A549 (cell line): ENCODE data around the gene ANKRD7. TPM values are rescaled to one million over a fixed set of nuclear protein-coding genes. Genes with fewer than 3 reads are reported as not detected.

Experiments
- ATAC-seq, 2 experiments: fragments of 200-7000 bp in 1 of 2; fragments of >200 bp in 1 of 2; cut with Nextera tagmentation in 1 of 2; cut with Tn5 transposase in 1 of 2; 3 replicates each; pipeline versions ENCODE4 v1.8.0 to v1.9.1; 2018 to 2020; ENCODE audit warnings: mild to moderate bottlenecking in 1 of 2, moderate library complexity in 1 of 2
- CTCF ChIA-PET: fragments of 300-600 bp; sonication (Branson Sonifier 250); formaldehyde crosslinking; extraction: SDS; loops from one replicate; lab custom pipeline; 2021; ENCODE audit warnings: antibody characterized with exemption, inconsistent platforms; lab: Yijun Ruan, JAX
- POLR2A ChIA-PET: fragments of 350-600 bp; formaldehyde crosslinking; extraction: SDS; loops from one replicate; lab custom pipeline; 2021; ENCODE audit warnings: antibody characterized with exemption, inconsistent platforms; lab: Yijun Ruan, JAX
- DNase-seq, 2 experiments: peaks; one replicate each; pipeline versions ENCODE4 v3.0.0 to v3.0.0-alpha.2; 2011 to 2016; ENCODE audit warnings: low read depth in 1 of 2, low spot score in 1 of 2
- FAIRE-seq: peaks from 2 replicates; lab custom pipeline; 2011; peaks lifted over from hg19 to GRCh38; lab: Jason Lieb, UNC
- H3K27ac ChIP-seq, 2 experiments: fragments of >200 bp; sonication (Bioruptor Twin); formaldehyde crosslinking; 3 replicates each; pipeline ENCODE4 v1.5.1; 2016 to 2017
- H3K4me1 ChIP-seq: fragments of >200 bp; sonication (Bioruptor Twin); formaldehyde crosslinking; 3 replicates; pipeline ENCODE4 v1.6.1; 2016
- H3K4me2 ChIP-seq: fragments of >200 bp; sonication (Bioruptor Twin); formaldehyde crosslinking; 3 replicates; pipeline ENCODE4 v1.6.1; 2016
- H3K4me3 ChIP-seq: fragments of >200 bp; sonication (Bioruptor Twin); formaldehyde crosslinking; 3 replicates; pipeline ENCODE4 v1.5.1; 2016
- H3K9me3 ChIP-seq: fragments of >200 bp; sonication (Bioruptor Twin); formaldehyde crosslinking; 3 replicates; pipeline ENCODE4 v1.6.1; 2016
- CBX8 ChIP-seq: fragments of 200-600 bp; sonication (generic); IDR thresholded peaks from 2 replicates; pipeline ENCODE4 v1.6.1; 2016
- CHD2 ChIP-seq: fragments of 150-350 bp; IDR thresholded peaks from 2 replicates; pipeline ENCODE4 v1.6.1; 2014; ENCODE audit warnings: low read length; ENCODE audit not compliant: partially characterized antibody
- EHMT2 ChIP-seq: fragments of 200-600 bp; sonication (generic); IDR thresholded peaks from 2 replicates; pipeline ENCODE4 v1.6.1; 2016; ENCODE audit warnings: antibody characterized with exemption, low read depth, mild to moderate bottlenecking, moderate library complexity
- ELK1 ChIP-seq: fragments of 150-350 bp; IDR thresholded peaks from 2 replicates; pipeline ENCODE4 v1.6.1; 2014; ENCODE audit warnings: low read depth, mild to moderate bottlenecking, low read length
- GATA3 ChIP-seq: IDR thresholded peaks from 2 replicates; pipeline ENCODE4 v1.6.1; 2012; ENCODE audit warnings: borderline replicate concordance
- JUN ChIP-seq, 2 experiments: fragments of >200 bp; sonication (Bioruptor Twin); formaldehyde crosslinking; IDR thresholded peaks; 2 replicates in 1 of 2; 3 replicates in 1 of 2; pipeline ENCODE4 v1.6.1; 2016 to 2017
- JUNB ChIP-seq: fragments of >200 bp; sonication (Bioruptor Twin); formaldehyde crosslinking; IDR thresholded peaks from 2 replicates; pipeline ENCODE4 v1.6.1; 2016
- KDM5A ChIP-seq: fragments of 200-600 bp; sonication (generic); IDR thresholded peaks from 2 replicates; pipeline ENCODE4 v1.6.1; 2016; ENCODE audit warnings: antibody characterized with exemption, mild to moderate bottlenecking
- PHF8 ChIP-seq: fragments of 200-600 bp; sonication (generic); IDR thresholded peaks from 2 replicates; pipeline ENCODE4 v1.6.1; 2016; ENCODE audit warnings: low read depth, mild to moderate bottlenecking, antibody characterized with exemption, moderate library complexity, borderline replicate concordance
- RAD21 ChIP-seq, 2 experiments: fragments of >200 bp in 1 of 2; sonication (Bioruptor Twin) in 1 of 2; formaldehyde crosslinking in 1 of 2; IDR thresholded peaks in 1 of 2; conservative IDR thresholded peaks in 1 of 2; 2 replicates in 1 of 2; 3 replicates in 1 of 2; pipeline ENCODE4 v1.6.1; 2012 to 2018; ENCODE audit warnings: inconsistent platforms in 1 of 2
- REST ChIP-seq: fragments of 200-600 bp; sonication (generic); IDR thresholded peaks from 2 replicates; pipeline ENCODE4 v1.6.1; 2016; ENCODE audit warnings: antibody characterized with exemption, mild to moderate bottlenecking, moderate library complexity
- SMC3 ChIP-seq: fragments of >200 bp; sonication (Bioruptor Twin); formaldehyde crosslinking; IDR thresholded peaks from 3 replicates; pipeline ENCODE4 v1.6.1; 2018; ENCODE audit warnings: inconsistent platforms
- TP53 ChIP-seq: fragments of 250-450 bp; sonication (Bioruptor Pico); IDR thresholded peaks from 2 replicates; pipeline ENCODE4 v1.5.0; 2021; ENCODE audit warnings: mild to moderate bottlenecking, moderate library complexity
- ZC3H11A ChIP-seq: fragments of 450-650 bp; IDR thresholded peaks from 2 replicates; pipeline ENCODE4 v1.6.1; 2014; ENCODE audit warnings: antibody characterized with exemption, mild to moderate bottlenecking
- ZFP36 ChIP-seq: fragments of 450-650 bp; IDR thresholded peaks from 2 replicates; pipeline ENCODE4 v1.6.1; 2014; ENCODE audit warnings: borderline replicate concordance; ENCODE audit not compliant: partially characterized antibody
- WGBS: methylation state at CpG from one replicate; pipeline ENCODE4 v1.1.6; 2017; ENCODE audit errors: missing lambda C conversion rate; 5-methylcytosine and 5-hydroxymethylcytosine counted together
- polyA plus RNA-seq, 4 experiments: library from polyadenylated mRNA; depleted of rRNA in 3 of 4; stranded (reverse); fragments of >200 nt; fragmentation: RNase III in 1 of 4; extraction: RNeasy Plus Mini Kit Qiagen cat#74134 plus additional on column Dnase treatment in 1 of 4; gene quantifications; 2 replicates in 3 of 4; 3 replicates in 1 of 4; pipeline ENCODE4 v1.2.3, GENCODE V29; 2011 to 2017
- TF ChIP-seq, protein P1 (sequence below): fragments of >200 bp; sonication (Bioruptor Twin); formaldehyde crosslinking; IDR thresholded peaks from 3 replicates; pipeline ENCODE4 v1.5.1; 2016
- TF ChIP-seq, protein P2 (sequence below): fragments of >200 bp; sonication (Bioruptor Twin); formaldehyde crosslinking; IDR thresholded peaks from 2 replicates; pipeline ENCODE4 v1.6.1; 2016

ANKRD7 gene
- polyA plus RNA-seq, 2 of the 4 experiments (the other 2 are of a cell fraction) = 0.59 to 0.70 TPM

DNA sequence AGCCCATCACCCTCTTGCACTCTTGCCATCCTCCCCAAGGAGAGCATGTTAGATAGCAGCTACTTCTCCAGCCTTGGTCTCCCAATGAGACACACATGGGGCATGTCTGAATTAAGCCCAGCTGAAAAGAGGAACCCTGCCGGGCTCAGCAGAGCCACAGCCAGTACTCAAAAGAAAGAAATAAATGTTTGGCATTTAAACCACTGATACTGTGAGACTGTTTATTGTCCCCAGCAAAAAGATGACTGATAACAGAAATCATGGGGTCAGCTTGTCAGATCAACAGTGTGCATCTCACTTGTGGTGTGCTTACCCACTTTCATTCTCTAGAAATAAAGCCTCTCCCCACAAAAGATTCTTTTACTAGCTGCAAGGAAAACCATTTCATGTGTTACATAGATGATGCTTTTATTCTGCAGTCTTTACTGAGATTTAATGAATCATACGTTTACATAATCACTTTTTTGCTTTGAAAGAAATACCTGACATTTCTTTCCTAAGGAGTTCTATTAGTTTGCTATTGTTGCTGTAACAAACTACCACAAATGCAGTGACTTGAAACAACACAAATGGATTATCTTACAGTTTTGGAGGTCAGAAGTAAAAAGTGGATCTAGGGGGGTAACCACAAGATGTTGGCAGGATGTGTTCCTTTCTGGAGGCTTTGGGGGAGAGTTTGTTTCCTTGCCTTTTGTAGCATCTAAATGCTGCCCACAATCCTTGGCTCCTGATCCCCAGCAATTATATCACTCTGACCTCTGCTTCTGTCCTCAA is 20.9 kb downstream of the ANKRD7 start:
- no peak overlapping the region for H3K27ac ChIP-seq
- DNase-seq (no peak), ATAC-seq (no peak), FAIRE-seq (no peak)
- ChIA-PET POLR2A (no interaction called here), CTCF (no interaction called here)
- WGBS = 8% methylated on average over 2 of the region's 2 CpGs
- H3K4me3 ChIP-seq = no peak overlapping the region
- H3K4me1 ChIP-seq = no peaks in the 10 kb centered on the region
- no peak overlapping the region for H3K4me2 ChIP-seq
- no peaks in the 10 kb centered on the region for H3K9me3 ChIP-seq
- TF ChIP-seq CBX8 (no peak), TP53 (CRISPR knock-in tag) (no peak), PHF8 (no peak), JUN (IDR thresholded peaks at IDR 0.05) (no peak), JUNB (no peak), ZC3H11A (no peak), CHD2 (no peak), REST (no peak), GATA3 (no peak), ELK1 (no peak), EHMT2 (no peak), ZFP36 (no peak)
- TF ChIP-seq, protein P1, sequence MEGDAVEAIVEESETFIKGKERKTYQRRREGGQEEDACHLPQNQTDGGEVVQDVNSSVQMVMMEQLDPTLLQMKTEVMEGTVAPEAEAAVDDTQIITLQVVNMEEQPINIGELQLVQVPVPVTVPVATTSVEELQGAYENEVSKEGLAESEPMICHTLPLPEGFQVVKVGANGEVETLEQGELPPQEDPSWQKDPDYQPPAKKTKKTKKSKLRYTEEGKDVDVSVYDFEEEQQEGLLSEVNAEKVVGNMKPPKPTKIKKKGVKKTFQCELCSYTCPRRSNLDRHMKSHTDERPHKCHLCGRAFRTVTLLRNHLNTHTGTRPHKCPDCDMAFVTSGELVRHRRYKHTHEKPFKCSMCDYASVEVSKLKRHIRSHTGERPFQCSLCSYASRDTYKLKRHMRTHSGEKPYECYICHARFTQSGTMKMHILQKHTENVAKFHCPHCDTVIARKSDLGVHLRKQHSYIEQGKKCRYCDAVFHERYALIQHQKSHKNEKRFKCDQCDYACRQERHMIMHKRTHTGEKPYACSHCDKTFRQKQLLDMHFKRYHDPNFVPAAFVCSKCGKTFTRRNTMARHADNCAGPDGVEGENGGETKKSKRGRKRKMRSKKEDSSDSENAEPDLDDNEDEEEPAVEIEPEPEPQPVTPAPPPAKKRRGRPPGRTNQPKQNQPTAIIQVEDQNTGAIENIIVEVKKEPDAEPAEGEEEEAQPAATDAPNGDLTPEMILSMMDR = no peak
- TF ChIP-seq, protein P2, sequence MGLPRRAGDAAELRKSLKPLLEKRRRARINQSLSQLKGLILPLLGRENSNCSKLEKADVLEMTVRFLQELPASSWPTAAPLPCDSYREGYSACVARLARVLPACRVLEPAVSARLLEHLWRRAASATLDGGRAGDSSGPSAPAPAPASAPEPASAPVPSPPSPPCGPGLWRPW = no peak

- Histone ChIP-seq H3K4me2 (no peak overlapping the region), H3K9me3 (no peaks in the 10 kb centered on the region), H3K4me3 (no peak overlapping the region), H3K27ac (no peak overlapping the region), H3K4me1 (no peaks in the 10 kb centered on the region)
- ATAC-seq = no peak
- 25% methylated on average over 4 of the region's 4 CpGs for WGBS
- no peak for FAIRE-seq
- ChIA-PET POLR2A (no interaction called here), CTCF (no interaction called here)
- DNase-seq = no peak
- TF ChIP-seq SMC3 (0 out of 3 replicates have a peak, but pooled peaks have one; percentile 21), RAD21 (conservative IDR thresholded peaks at IDR 0.05 in 1 of 2, IDR thresholded peaks at IDR 0.05 in 1 of 2) (0 out of 5 replicates have a peak, but pooled peaks of 1 of the 2 experiments have one; percentile 26), KDM5A (no peak)
- TF ChIP-seq, protein P1 = peak; percentile 15; the same call in 1 of the 3 replicates
These were observed 26.5 kb downstream of the ANKRD7 start for GRCh38 chr7:118250860-118251494.
